ENCODE data around the gene VIL1. TPM values are rescaled to one million over a fixed set of nuclear protein-coding genes. Genes with fewer than 3 reads are reported as not detected.

Gene VIL1
- total RNA-seq, 1 experiment from 2014 or later = 4.2 TPM

DNA sequence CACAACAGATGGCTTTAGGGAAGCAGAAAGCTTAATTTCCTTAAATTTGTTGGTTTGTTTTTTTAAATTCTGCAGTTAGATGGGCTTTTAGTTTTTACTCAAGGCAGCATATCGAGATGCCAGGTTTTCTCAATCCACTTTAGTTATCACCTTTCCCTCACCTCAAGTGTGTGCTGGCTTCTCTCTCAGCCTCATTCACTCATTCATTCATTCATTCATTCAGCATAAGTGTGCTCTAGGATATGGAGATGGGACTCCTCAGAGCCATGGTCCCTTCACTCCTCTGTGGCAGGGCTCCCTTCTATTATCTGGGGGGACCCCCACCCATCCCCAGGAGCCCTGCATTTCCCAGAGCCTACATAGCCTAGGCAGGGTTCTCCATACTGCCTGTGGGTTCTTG is 19.0 kb downstream of the VIL1 start:
- Histone ChIP-seq H3K4me2 (ENCODE audit: insufficient read depth, insufficient read length, low read length) (no peak overlapping the region), H3K23me2 (ENCODE audit: insufficient read length, low read depth, low read length, poor library complexity, severe bottlenecking) (no peaks in the 10 kb centered on the region), H3K79me2 (ENCODE audit: insufficient read depth, low read length) (no peaks in the 10 kb centered on the region), H3K4ac (ENCODE audit: low read depth, low read length) (no peak overlapping the region), H4K20me1 (ENCODE audit: control insufficient read depth, insufficient read depth, insufficient read length) (no peaks in the 10 kb centered on the region), H3K27ac (ENCODE audit: insufficient read length, low read depth, low read length) (no peak overlapping the region), H3K4me1 (ENCODE audit: insufficient read depth, low read length) (no peaks in the 10 kb centered on the region), H4K8ac (replicated peaks; ENCODE audit: insufficient read length, low read depth, low read length) (no peak overlapping the region), H2BK20ac (ENCODE audit: low read depth, low read length, poor library complexity, severe bottlenecking) (no peak overlapping the region), H3T11ph (ENCODE audit: low read length) (no peak overlapping the region), H2BK120ac (ENCODE audit: low read depth, low read length, poor library complexity, severe bottlenecking) (no peak overlapping the region), H4K5ac (ENCODE audit: insufficient read length, low read depth, low read length) (no peak overlapping the region), H4K91ac (ENCODE audit: insufficient read length, low read depth, low read length) (no peak overlapping the region), H2BK5ac (ENCODE audit: insufficient read length, low read length) (no peak overlapping the region), H2BK15ac (ENCODE audit: low read depth, low read length) (no peak overlapping the region), H3K14ac (ENCODE audit: insufficient read depth, low read length) (no peak overlapping the region), H3K27me3 (ENCODE audit: insufficient read depth, low read length) (no peaks in the 10 kb centered on the region), H2BK12ac (ENCODE audit: insufficient read length, low read depth, low read length) (no peak overlapping the region), H3K9me3 (ENCODE audit: control insufficient read depth, low read depth, low read length) (no peaks in the 10 kb centered on the region), H2AFZ (ENCODE audit: low read length) (no peak overlapping the region), H3K56ac (ENCODE audit: insufficient read length, low read depth, low read length) (no peak overlapping the region), H2AK5ac (ENCODE audit: insufficient read length, low read length) (no peak overlapping the region), H3K9ac (ENCODE audit: extremely low read depth, insufficient read length, low read length) (no peak overlapping the region), H3K18ac (ENCODE audit: insufficient read length, low read depth, low read length) (no peak overlapping the region), H3K79me1 (ENCODE audit: insufficient read depth, low read depth, low read length, poor library complexity, severe bottlenecking) (no peaks in the 10 kb centered on the region), H3K23ac (ENCODE audit: insufficient read length, low read depth, low read length) (no peak overlapping the region)
- TF ChIP-seq, protein P1, sequence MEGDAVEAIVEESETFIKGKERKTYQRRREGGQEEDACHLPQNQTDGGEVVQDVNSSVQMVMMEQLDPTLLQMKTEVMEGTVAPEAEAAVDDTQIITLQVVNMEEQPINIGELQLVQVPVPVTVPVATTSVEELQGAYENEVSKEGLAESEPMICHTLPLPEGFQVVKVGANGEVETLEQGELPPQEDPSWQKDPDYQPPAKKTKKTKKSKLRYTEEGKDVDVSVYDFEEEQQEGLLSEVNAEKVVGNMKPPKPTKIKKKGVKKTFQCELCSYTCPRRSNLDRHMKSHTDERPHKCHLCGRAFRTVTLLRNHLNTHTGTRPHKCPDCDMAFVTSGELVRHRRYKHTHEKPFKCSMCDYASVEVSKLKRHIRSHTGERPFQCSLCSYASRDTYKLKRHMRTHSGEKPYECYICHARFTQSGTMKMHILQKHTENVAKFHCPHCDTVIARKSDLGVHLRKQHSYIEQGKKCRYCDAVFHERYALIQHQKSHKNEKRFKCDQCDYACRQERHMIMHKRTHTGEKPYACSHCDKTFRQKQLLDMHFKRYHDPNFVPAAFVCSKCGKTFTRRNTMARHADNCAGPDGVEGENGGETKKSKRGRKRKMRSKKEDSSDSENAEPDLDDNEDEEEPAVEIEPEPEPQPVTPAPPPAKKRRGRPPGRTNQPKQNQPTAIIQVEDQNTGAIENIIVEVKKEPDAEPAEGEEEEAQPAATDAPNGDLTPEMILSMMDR (conservative IDR thresholded peaks at IDR 0.05) = no peak
- 0 out of 7 replicates have a peak, but pooled peaks cover 0 to 2% (median 0%) of the 10 kb centered on the region in 3 experiments for H3K36me3 Mint-ChIP-seq (ENCODE audit: insufficient read depth in 1 of 3, low read depth in 3 of 3)
- no CpG with 5 or more reads among the region's 1 CpG for WGBS (ENCODE audit: extremely low coverage, insufficient read length, low lambda C conversion rate)
- H3K9me3 Mint-ChIP-seq = no peaks in the 10 kb centered on the region
- H3K27me3 Mint-ChIP-seq (ENCODE audit: low read depth) = no peaks in the 10 kb centered on the region; the same call in none of the 2 replicates
- no peak overlapping the region for H3K27ac Mint-ChIP-seq
- H3K4me1 Mint-ChIP-seq = no peaks in the 10 kb centered on the region
- no peak overlapping the region for H3K4me3 Mint-ChIP-seq
- no peak for DNase-seq

Measured in H9 (cell line).